MCF 10A (cell line): Measurements from ENCODE around the gene ANKRD6. TPM values are rescaled to one million over a fixed set of nuclear protein-coding genes. Genes with fewer than 3 reads are reported as not detected.
"Not testable (repeated sequence)": the region's sequence is repeated elsewhere in the genome, so short reads cannot be mapped to it uniquely, and the experiment has no call there.

Experiments used
- BruUV-seq: library from RNA; stranded (reverse); fragments of 400-500 nt; replicated peaks from 2 replicates; lab custom pipeline; 2021; lab: Mats Ljungman, UMichigan
- CTCF ChIA-PET: fragments of 300-600 bp; sonication (Branson Sonifier 250); formaldehyde crosslinking; extraction: SDS; loops from one replicate; lab custom pipeline; 2021; ENCODE audit warnings: antibody characterized with exemption, inconsistent platforms; lab: Yijun Ruan, JAX
- POLR2A ChIA-PET: fragments of 300-600, 350-650 bp; sonication (Branson Sonifier 250); formaldehyde crosslinking; extraction: SDS; loops from one replicate; lab custom pipeline; 2020; ENCODE audit warnings: antibody characterized with exemption, inconsistent platforms; lab: Yijun Ruan, JAX
- DNase-seq: peaks from one replicate; pipeline ENCODE4 v3.0.0-alpha.2; 2018; ENCODE audit not compliant: unreplicated experiment
- H3K27ac Mint-ChIP-seq: one replicate; pipeline ENCODE4 v1.8.0; 2022; ENCODE audit warnings: mild to moderate bottlenecking, low read depth, mixed read lengths; ENCODE audit not compliant: unreplicated experiment
- H3K27me3 Mint-ChIP-seq: one replicate; pipeline ENCODE4 v1.8.0; 2022; ENCODE audit warnings: mixed read lengths; ENCODE audit not compliant: insufficient read depth, unreplicated experiment
- H3K36me3 Mint-ChIP-seq: one replicate; pipeline ENCODE4 v1.8.0; 2022; ENCODE audit warnings: mild to moderate bottlenecking, moderate library complexity, mixed read lengths; ENCODE audit not compliant: insufficient read depth, unreplicated experiment
- H3K4me1 Mint-ChIP-seq: one replicate; pipeline ENCODE4 v1.8.0; 2022; ENCODE audit warnings: mixed read lengths; ENCODE audit not compliant: insufficient read depth, unreplicated experiment
- H3K4me3 Mint-ChIP-seq: one replicate; pipeline ENCODE4 v1.8.0; 2022; ENCODE audit warnings: mild to moderate bottlenecking, moderate library complexity, mixed read lengths; ENCODE audit not compliant: unreplicated experiment
- H3K9me3 Mint-ChIP-seq: one replicate; pipeline ENCODE4 v1.8.0; 2022; ENCODE audit warnings: mixed read lengths; ENCODE audit not compliant: unreplicated experiment
- intact Hi-C: fragments of 100-400 bp; cut with micrococcal nuclease; formaldehyde crosslinking; loops from 2 replicates; pipeline ENCODE4 v1.14.1; 2022
- total RNA-seq: library from RNA; stranded (reverse); gene quantifications from 2 replicates; pipeline ENCODE4 v1.2.3, GENCODE V29; 2022
- TF ChIP-seq, protein P1 (sequence below): fragments of 200-600 bp; IDR thresholded peaks from one replicate; pipeline ENCODE4 v1.8.0; 2022; ENCODE audit warnings: antibody characterized with exemption, mild to moderate bottlenecking; ENCODE audit not compliant: unreplicated experiment

The ANKRD6 gene
- total RNA-seq, 1 experiment from 2014 or later, result 2.1 TPM

DNA sequence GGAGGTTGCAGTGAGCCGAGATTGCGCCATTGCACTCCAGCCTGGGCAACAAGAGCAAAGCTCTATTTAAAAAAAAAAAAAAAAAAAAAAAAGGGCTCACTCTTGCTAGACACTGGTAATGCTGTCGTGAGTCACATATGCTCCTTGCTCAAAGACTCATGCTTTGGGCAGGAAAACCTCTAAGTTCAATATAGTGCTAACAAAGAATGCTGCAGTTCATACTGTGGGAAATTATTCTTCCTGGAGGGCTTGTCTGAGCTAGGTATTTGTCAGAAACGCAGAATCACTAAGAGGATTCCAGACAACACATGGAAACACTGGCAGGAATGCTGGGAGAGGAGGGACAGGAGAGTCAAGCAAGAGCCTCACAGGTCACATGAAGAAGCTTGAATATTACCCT lies 207.9 kb downstream of the ANKRD6 start:
- TF ChIP-seq, protein P1, sequence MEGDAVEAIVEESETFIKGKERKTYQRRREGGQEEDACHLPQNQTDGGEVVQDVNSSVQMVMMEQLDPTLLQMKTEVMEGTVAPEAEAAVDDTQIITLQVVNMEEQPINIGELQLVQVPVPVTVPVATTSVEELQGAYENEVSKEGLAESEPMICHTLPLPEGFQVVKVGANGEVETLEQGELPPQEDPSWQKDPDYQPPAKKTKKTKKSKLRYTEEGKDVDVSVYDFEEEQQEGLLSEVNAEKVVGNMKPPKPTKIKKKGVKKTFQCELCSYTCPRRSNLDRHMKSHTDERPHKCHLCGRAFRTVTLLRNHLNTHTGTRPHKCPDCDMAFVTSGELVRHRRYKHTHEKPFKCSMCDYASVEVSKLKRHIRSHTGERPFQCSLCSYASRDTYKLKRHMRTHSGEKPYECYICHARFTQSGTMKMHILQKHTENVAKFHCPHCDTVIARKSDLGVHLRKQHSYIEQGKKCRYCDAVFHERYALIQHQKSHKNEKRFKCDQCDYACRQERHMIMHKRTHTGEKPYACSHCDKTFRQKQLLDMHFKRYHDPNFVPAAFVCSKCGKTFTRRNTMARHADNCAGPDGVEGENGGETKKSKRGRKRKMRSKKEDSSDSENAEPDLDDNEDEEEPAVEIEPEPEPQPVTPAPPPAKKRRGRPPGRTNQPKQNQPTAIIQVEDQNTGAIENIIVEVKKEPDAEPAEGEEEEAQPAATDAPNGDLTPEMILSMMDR, result no peak
- no peak for DNase-seq
- intact Hi-C loops, result no loop called here
- BruUV-seq, result no TSS peak
- Mint-ChIP-seq H3K36me3 (peaks cover 66% of the 10 kb centered on the region), H3K27me3 (no peaks in the 10 kb centered on the region), H3K4me1 (peaks cover 24% of the 10 kb centered on the region), H3K4me3 (no peak overlapping the region), H3K27ac (no peak overlapping the region), H3K9me3 (no peaks in the 10 kb centered on the region)
- ChIA-PET CTCF (interaction anchor here (0.7 kb wide), 1 partner anchor 274 kb away, joined by 6 read pairs; no protein-coding TSS in a partner anchor), POLR2A (no interaction called here)

- intact Hi-C loops, H3K4me3 Mint-ChIP-seq, H3K9me3 Mint-ChIP-seq, BruUV-seq, POLR2A ChIA-PET, H3K27ac Mint-ChIP-seq, CTCF ChIA-PET, DNase-seq, H3K27me3 Mint-ChIP-seq: not testable (repeated sequence)
- peaks cover 68% of the 10 kb centered on the region for H3K36me3 Mint-ChIP-seq
- peaks cover 24% of the 10 kb centered on the region for H3K4me1 Mint-ChIP-seq
Observed at GRCh38 chr6:89641581-89641980, 208.6 kb downstream of the ANKRD6 start.

GRCh38 chr6:89642956-89643355 lies 210.0 kb downstream of the ANKRD6 start:
- intact Hi-C loops, result no loop called here
- H3K27me3 Mint-ChIP-seq, result no peaks in the 10 kb centered on the region
- CTCF ChIA-PET, result interaction anchor here (1.1 to 1.5 kb wide), 2 partner anchors 210 to 271 kb away, joined by 4 read pairs; partner anchors contain the start of gene ANKRD6
- no peak overlapping the region for H3K27ac Mint-ChIP-seq
- no peak for DNase-seq
- BruUV-seq, result no TSS peak
- H3K36me3 Mint-ChIP-seq, result peaks cover 73% of the 10 kb centered on the region
- POLR2A ChIA-PET, result interaction anchor here (1.1 kb wide), 1 partner anchor 230 kb away, joined by 3 read pairs; no protein-coding TSS in a partner anchor
- TF ChIP-seq, protein P1, result no peak
- peaks cover 24% of the 10 kb centered on the region for H3K4me1 Mint-ChIP-seq
- no peaks in the 10 kb centered on the region for H3K9me3 Mint-ChIP-seq
- H3K4me3 Mint-ChIP-seq, result no peak overlapping the region

DNA sequence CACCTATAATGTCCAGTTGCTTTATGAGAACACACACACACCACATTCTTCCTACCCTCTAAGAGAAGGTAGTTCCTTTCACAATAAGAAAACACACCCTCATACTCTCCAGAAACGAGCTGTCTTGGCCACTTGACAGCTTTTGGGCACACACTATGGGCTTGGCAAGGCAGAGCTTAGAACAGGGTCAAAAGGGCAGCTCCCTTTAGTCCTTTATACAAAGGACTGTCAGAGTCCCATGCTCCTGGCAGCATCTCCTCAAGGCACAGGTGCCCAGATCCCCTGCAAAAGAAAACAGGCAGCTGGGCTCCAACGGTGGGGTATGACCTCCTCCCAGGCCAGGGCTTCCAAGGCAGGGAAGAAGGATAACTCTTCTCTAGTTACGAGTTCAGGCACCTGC lies 210.5 kb downstream of the ANKRD6 start:
- TF ChIP-seq, protein P1, result no peak
- H3K9me3 Mint-ChIP-seq, result no peaks in the 10 kb centered on the region
- H3K27ac Mint-ChIP-seq, result no peak overlapping the region
- H3K4me3 Mint-ChIP-seq, result no peak overlapping the region
- no peaks in the 10 kb centered on the region for H3K27me3 Mint-ChIP-seq
- POLR2A ChIA-PET, result interaction anchor here (1.1 kb wide), 1 partner anchor 231 kb away, joined by 3 read pairs; no protein-coding TSS in a partner anchor
- CTCF ChIA-PET, result interaction anchor here (1.1 to 1.5 kb wide), 2 partner anchors 211 to 271 kb away, joined by 4 read pairs; partner anchors contain the start of gene ANKRD6
- H3K36me3 Mint-ChIP-seq, result peaks cover 73% of the 10 kb centered on the region
- H3K4me1 Mint-ChIP-seq, result peaks cover 24% of the 10 kb centered on the region
- BruUV-seq, result no TSS peak
- DNase-seq, result no peak
- intact Hi-C loops, result no loop called here
